Kidney (tissue), 14 donors: Measurements from ENCODE around the gene PNPLA7. TPM values are rescaled to one million over a fixed set of nuclear protein-coding genes. Genes with fewer than 3 reads are reported as not detected.
A peak's percentile ranks its signal among the peaks of the same experiment; 100 is the strongest.

Experiments used
- DNase-seq, 5 donors: peaks; one replicate each; pipeline ENCODE4 v3.0.0-alpha.2; 2013 to 2020
- FAIRE-seq: peaks from 2 replicates; lab custom pipeline; 2012; peaks lifted over from hg19 to GRCh38; lab: Jason Lieb, UNC
- H3K27ac ChIP-seq, 2 donors: one replicate each; pipeline ENCODE4 v1.7.0; 2013; ENCODE audit warnings: low read depth in 2 of 2, low read length in 2 of 2, inconsistent platforms in 1 of 2
- H3K27me3 ChIP-seq: one replicate; pipeline ENCODE4 v1.7.1; 2013; ENCODE audit warnings: low read length, inconsistent platforms; ENCODE audit not compliant: control insufficient read depth, insufficient read depth
- H3K36me3 ChIP-seq, 3 donors: one replicate each; pipeline versions ENCODE4 v1.7.0 to v1.7.1; 2013; ENCODE audit warnings: low read length in 3 of 3, control low read depth in 1 of 3, inconsistent platforms in 1 of 3; ENCODE audit not compliant: insufficient read depth in 3 of 3, control insufficient read depth in 2 of 3
- H3K4me1 ChIP-seq, 3 donors: one replicate each; pipeline versions ENCODE4 v1.7.0 to v1.7.1; 2013; ENCODE audit warnings: low read length in 3 of 3, inconsistent platforms in 1 of 3, low read depth in 1 of 3; ENCODE audit not compliant: control insufficient read depth in 2 of 3, insufficient read depth in 2 of 3
- H3K4me3 ChIP-seq, 3 donors: one replicate each; pipeline versions ENCODE4 v1.7.0 to v1.8.1; 2013; ENCODE audit warnings: low read length in 3 of 3, control low read depth in 1 of 3, inconsistent platforms in 1 of 3
- H3K9ac ChIP-seq, 3 donors: one replicate each; pipeline versions ENCODE4 v1.7.0 to v1.7.1; 2013; ENCODE audit warnings: low read length in 3 of 3, control low read depth in 1 of 3, inconsistent platforms in 1 of 3
- H3K9me3 ChIP-seq, 3 donors: one replicate each; pipeline versions ENCODE4 v1.7.0 to v1.7.1; 2013; ENCODE audit warnings: low read length in 3 of 3, control low read depth in 1 of 3, inconsistent platforms in 1 of 3; ENCODE audit not compliant: control insufficient read depth in 2 of 3, insufficient read depth in 1 of 3
- intact Hi-C: fragments of 100-400 bp; cut with DNase I; formaldehyde crosslinking; loops from one replicate; pipeline ENCODE4 v1.11.1; 2022
- polyA plus RNA-seq: library from polyadenylated mRNA; stranded (reverse); fragments of 350-450 nt; fragmentation: Illumina TruSeq; extraction: RNeasy Lipid Tissue Mini Kit (QIAGEN cat#74804); gene quantifications from one replicate; pipeline ENCODE4 v1.2.3, GENCODE V29; 2014; ENCODE audit warnings: low read depth, low replicate concordance; ENCODE audit not compliant: insufficient read depth
- total RNA-seq: library from RNA; stranded (reverse); fragmentation: NEBNext Ultra II Directional; extraction: Animal tissue kit (Norgen Biotek cat#: 25700); gene quantifications from one replicate; pipeline ENCODE4 v1.2.1, GENCODE V29; 2021
- TF ChIP-seq, protein P1 (sequence below): IDR thresholded peaks from 3 replicates; pipeline ENCODE4 v1.5.1; 2012; ENCODE audit warnings: mild to moderate bottlenecking, moderate library complexity, borderline replicate concordance; ENCODE audit not compliant: insufficient read depth; ENCODE audit errors: extremely low read depth
- donor health status: control.
- donor health status: control.
- donor health status: control.
- donor health status: control.
- donor health status: control.
- donor health status: DM: yes; HTN: yes; CAD: no.
- donor health status: Normal renal cell carcinoma (clear cell type).

Gene PNPLA7
- total and polyA plus RNA-seq, 2 donors from 2014 or later, result 2.1 to 9.6 TPM

DNA sequence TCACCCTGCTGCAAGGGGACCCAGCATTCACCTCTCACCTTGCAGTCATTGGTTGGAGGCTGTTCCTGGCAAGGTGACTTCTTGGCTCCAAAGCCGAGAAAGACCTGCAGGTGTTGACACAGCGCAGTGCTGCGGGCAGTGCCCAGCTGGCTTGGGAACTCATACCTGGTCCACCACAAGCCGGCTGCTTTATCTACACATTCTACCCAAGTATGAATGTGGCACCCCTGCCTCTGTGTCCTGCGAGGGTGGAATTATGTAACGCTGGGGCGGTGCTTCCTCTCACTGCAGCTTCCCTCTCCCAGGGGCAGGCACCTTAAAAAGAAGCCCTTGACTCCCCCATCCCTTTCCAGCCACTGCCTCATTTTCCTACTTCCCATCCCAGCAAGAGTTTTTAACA lies 42.6 kb upstream of the PNPLA7 start:
- TF ChIP-seq, protein P1, sequence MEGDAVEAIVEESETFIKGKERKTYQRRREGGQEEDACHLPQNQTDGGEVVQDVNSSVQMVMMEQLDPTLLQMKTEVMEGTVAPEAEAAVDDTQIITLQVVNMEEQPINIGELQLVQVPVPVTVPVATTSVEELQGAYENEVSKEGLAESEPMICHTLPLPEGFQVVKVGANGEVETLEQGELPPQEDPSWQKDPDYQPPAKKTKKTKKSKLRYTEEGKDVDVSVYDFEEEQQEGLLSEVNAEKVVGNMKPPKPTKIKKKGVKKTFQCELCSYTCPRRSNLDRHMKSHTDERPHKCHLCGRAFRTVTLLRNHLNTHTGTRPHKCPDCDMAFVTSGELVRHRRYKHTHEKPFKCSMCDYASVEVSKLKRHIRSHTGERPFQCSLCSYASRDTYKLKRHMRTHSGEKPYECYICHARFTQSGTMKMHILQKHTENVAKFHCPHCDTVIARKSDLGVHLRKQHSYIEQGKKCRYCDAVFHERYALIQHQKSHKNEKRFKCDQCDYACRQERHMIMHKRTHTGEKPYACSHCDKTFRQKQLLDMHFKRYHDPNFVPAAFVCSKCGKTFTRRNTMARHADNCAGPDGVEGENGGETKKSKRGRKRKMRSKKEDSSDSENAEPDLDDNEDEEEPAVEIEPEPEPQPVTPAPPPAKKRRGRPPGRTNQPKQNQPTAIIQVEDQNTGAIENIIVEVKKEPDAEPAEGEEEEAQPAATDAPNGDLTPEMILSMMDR, result no peak
- no peak for FAIRE-seq
- peaks cover 0 to 10% (median 4%) of the 10 kb centered on the region in 3 donors for H3K4me1 ChIP-seq
- peaks cover 0 to 5% (median 0%) of the 10 kb centered on the region in 3 donors for H3K36me3 ChIP-seq
- no peak overlapping the region for H3K4me3 ChIP-seq
- no peak overlapping the region for H3K9ac ChIP-seq
- H3K27ac ChIP-seq, result no peak overlapping the region
- intact Hi-C loops, result no loop called here
- DNase-seq, result no peak
- no peaks in the 10 kb centered on the region for H3K9me3 ChIP-seq
- H3K27me3 ChIP-seq, result no peaks in the 10 kb centered on the region

DNA sequence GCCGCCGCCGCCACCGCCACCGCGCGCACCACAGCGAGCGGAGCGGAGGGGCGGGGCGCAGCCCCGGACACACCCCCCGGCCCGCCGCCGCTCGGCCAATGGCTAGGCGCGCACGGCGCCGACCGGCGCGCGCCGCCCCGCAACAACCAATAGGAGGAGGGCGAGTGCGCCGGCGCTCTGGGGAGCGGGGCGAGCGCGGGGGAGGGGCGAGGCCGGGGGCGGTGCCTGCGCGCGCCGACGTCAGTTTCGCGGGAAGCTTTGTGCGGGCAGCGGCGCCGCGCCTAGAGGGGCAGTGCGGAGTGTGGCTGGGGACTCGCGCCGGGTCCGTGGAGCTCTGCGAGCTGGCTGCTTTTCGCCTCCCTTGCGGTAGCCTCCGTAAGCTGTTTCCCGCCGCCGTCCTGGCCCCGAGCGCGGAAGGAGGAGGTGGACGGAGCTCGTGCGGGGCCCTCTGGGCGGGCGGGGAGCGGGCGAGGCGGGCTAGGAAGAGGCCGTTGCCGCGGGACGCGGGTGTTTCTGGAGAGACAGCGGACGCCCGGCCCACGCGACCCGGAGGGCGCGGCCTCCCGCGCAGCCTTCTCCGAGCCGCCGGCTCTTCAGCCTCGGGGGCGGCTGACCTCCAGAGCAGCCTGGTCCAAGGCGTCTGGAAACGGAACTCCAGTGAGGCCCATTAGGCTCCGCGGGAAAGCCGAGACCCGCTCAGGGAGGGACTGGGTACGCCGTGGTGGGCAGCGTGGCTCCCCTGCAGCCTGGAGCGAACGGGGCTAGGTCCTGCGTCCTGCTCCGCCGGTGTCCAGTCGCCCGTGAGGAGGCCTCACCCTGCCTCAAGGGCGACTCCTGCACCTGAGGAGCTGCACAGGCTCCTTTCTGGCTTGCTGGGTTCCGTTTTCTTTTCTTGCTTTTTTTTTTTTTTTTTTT lies 40.5 kb upstream of the PNPLA7 start, which contains the start of gene ZMYND19:
TSS of gene ZMYND19 (minus strand) at position 44 of the 915 bp plus-strand sequence. CDS start 249 bp downstream, outside the sequence.
- H3K9ac ChIP-seq, result peak within 1 kb of the TSS; percentile 10 to 67 (median 60)
- DNase-seq, result peak; percentile 90 to 96 (median 95)
- TF ChIP-seq, protein P1, result no peak
- H3K9me3 ChIP-seq, result no peaks in the 10 kb centered on the region
- FAIRE-seq, result no peak
- H3K36me3 ChIP-seq, result peaks cover 0 to 18% (median 0%) of the 10 kb centered on the region in 3 donors
- intact Hi-C loops, result no loop called here
- peak within 1 kb of the TSS; percentile 57 to 68 (median 67) for H3K4me3 ChIP-seq
- H3K27me3 ChIP-seq, result no peaks in the 10 kb centered on the region
- H3K27ac ChIP-seq, result no peak within 1 kb of the TSS
- peaks cover 0 to 10% (median 4%) of the 10 kb centered on the region in 3 donors for H3K4me1 ChIP-seq

- Histone ChIP-seq H3K4me1 (peaks cover 0 to 10% (median 4%) of the 10 kb centered on the region in 3 donors), H3K9ac (no peak overlapping the region), H3K27me3 (no peaks in the 10 kb centered on the region), H3K4me3 (no peak overlapping the region), H3K9me3 (no peaks in the 10 kb centered on the region), H3K36me3 (peaks cover 0 to 18% (median 0%) of the 10 kb centered on the region in 3 donors), H3K27ac (no peak overlapping the region)
- intact Hi-C loops, result no loop called here
- no peak for FAIRE-seq
- DNase-seq, result peak in 1 of 5 donors; percentile 58
- TF ChIP-seq, protein P1, result no peak
These were observed 39.9 kb upstream of the PNPLA7 start for GRCh38 chr9:137590123-137590468.
